Prostate gland (tissue), 2 donors: ENCODE measurements around the gene SLC39A6. TPM values are rescaled to one million over a fixed set of nuclear protein-coding genes. Genes with fewer than 3 reads are reported as not detected.

Experiments used
- DNase-seq: peaks from one replicate; pipeline ENCODE4 v3.0.0-alpha.2; 2019; ENCODE audit warnings: low spot score
- H3K27ac ChIP-seq, 2 donors: fragments of 200-600 bp; sonication (generic); 2 replicates each; pipeline ENCODE4 v1.5.1; 2017 to 2019
- H3K27me3 ChIP-seq: fragments of 200-600 bp; sonication (generic); replicated peaks from 2 replicates; pipeline ENCODE4 v1.5.1; 2019; ENCODE audit not compliant: insufficient read depth
- H3K36me3 ChIP-seq, 2 donors: fragments of 200-600 bp; sonication (generic); 1 replicate in 1 of 2; 2 replicates in 1 of 2; pipeline versions ENCODE4 v1.5.1 to v1.8.1; 2017 to 2019
- H3K4me1 ChIP-seq: fragments of 200-600 bp; sonication (generic); replicated peaks from 2 replicates; pipeline ENCODE4 v1.5.1; 2019
- H3K4me3 ChIP-seq, 2 donors: fragments of 200-600 bp; sonication (generic); 2 replicates each; pipeline ENCODE4 v1.5.1; 2017 to 2019
- H3K9me3 ChIP-seq: fragments of 200-600 bp; sonication (generic); 2 replicates; pipeline ENCODE4 v1.5.1; 2017
- POLR2A ChIP-seq: fragments of 450-650 bp; IDR thresholded peaks from one replicate; pipeline ENCODE4 v1.6.1; 2016; ENCODE audit warnings: antibody characterized with exemption, mild to moderate bottlenecking
- POLR2AphosphoS5 ChIP-seq: sonication (generic); formaldehyde crosslinking; IDR thresholded peaks from one replicate; pipeline ENCODE4 v1.6.1; 2017; ENCODE audit warnings: antibody characterized with exemption
- WGBS: methylation state at CpG from one replicate; pipeline ENCODE4 v1.1.5; 2018; 5-methylcytosine and 5-hydroxymethylcytosine counted together
- intact Hi-C: fragments of 100-400 bp; cut with DNase I; formaldehyde crosslinking; loops from one replicate; pipeline ENCODE4 v1.14.2; 2022
- total RNA-seq, 2 donors: library from RNA; depleted of rRNA; stranded (reverse); fragments of >200 nt; gene quantifications; one replicate each; pipeline ENCODE4 v1.1.0, GENCODE V29; 2016
- TF ChIP-seq, protein P1 (sequence below), 4 experiments: fragments of 200-600 bp in 2 of 4; fragments of 450-650 bp in 2 of 4; sonication (generic) in 2 of 4; IDR thresholded peaks; 1 replicate in 3 of 4; 2 replicates in 1 of 4; pipeline ENCODE4 v1.5.1; 2016 to 2019; ENCODE audit warnings: antibody characterized with exemption in 4 of 4, mild to moderate bottlenecking in 2 of 4, moderate library complexity in 2 of 4

Gene SLC39A6
- total RNA-seq, 2 donors from 2014 or later = 112 to 379 TPM

DNA sequence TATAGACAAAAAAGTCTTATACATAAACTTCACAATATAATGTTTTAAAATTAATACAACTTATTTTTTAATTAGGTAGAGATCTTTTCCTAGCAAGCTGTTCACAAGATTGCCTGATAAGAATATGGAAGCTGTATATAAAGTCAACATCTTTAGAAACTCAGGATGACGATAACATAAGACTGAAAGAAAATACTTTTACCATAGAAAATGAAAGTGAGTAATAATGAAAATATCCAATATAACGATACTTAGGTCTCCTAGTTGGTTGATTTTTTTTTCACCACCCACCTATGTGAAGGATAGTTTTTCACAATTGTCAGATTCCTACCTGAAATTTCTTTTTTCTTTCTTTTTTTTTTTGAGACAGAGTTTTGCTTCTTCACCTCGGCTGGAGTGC, 13.6 kb upstream of the SLC39A6 start:
- Histone ChIP-seq H3K27ac (no peak overlapping the region), H3K4me1 (no peaks in the 10 kb centered on the region), H3K9me3 (no peaks in the 10 kb centered on the region), H3K4me3 (no peak overlapping the region), H3K27me3 (no peaks in the 10 kb centered on the region), H3K36me3 (peaks cover 0 to 15% of the 10 kb centered on the region in 2 donors)
- WGBS = 92% methylated on average over 3 of the region's 3 CpGs
- intact Hi-C loops = no loop called here
- no peak for DNase-seq
- no peak for TF ChIP-seq POLR2AphosphoS5
- no peak for TF ChIP-seq POLR2A
- TF ChIP-seq, protein P1, sequence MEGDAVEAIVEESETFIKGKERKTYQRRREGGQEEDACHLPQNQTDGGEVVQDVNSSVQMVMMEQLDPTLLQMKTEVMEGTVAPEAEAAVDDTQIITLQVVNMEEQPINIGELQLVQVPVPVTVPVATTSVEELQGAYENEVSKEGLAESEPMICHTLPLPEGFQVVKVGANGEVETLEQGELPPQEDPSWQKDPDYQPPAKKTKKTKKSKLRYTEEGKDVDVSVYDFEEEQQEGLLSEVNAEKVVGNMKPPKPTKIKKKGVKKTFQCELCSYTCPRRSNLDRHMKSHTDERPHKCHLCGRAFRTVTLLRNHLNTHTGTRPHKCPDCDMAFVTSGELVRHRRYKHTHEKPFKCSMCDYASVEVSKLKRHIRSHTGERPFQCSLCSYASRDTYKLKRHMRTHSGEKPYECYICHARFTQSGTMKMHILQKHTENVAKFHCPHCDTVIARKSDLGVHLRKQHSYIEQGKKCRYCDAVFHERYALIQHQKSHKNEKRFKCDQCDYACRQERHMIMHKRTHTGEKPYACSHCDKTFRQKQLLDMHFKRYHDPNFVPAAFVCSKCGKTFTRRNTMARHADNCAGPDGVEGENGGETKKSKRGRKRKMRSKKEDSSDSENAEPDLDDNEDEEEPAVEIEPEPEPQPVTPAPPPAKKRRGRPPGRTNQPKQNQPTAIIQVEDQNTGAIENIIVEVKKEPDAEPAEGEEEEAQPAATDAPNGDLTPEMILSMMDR (IDR thresholded peaks at IDR 0.05) = no peak

DNA sequence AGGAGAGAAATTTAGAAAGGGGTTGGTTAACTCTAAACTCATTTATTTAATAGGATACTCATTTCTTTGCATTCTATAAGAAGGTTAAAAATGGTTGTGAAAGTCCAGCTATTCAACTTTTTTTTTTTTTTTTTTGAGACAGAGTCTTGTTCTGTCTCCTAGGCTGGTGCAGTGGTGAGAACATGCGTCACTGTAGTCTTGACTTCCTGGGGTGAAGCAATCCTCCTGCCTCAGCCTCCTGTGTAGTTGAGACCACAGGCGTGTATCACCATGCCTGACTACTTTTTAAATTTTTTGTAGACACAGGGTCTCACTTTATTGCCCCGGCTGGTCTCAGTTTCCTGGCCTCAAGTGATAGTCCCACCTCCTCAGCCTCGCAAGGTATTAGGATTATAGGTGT, 12.4 kb upstream of the SLC39A6 start:
- Histone ChIP-seq H3K9me3 (no peaks in the 10 kb centered on the region), H3K4me1 (no peaks in the 10 kb centered on the region), H3K27ac (no peak overlapping the region), H3K36me3 (peaks cover 0 to 15% of the 10 kb centered on the region in 2 donors), H3K27me3 (no peaks in the 10 kb centered on the region), H3K4me3 (no peak overlapping the region)
- no peak for DNase-seq
- no peak for TF ChIP-seq POLR2A
- TF ChIP-seq, protein P1 (IDR thresholded peaks at IDR 0.05) = no peak
- no peak for TF ChIP-seq POLR2AphosphoS5
- 92% methylated on average over 4 of the region's 4 CpGs for WGBS
- intact Hi-C loops = no loop called here

DNA sequence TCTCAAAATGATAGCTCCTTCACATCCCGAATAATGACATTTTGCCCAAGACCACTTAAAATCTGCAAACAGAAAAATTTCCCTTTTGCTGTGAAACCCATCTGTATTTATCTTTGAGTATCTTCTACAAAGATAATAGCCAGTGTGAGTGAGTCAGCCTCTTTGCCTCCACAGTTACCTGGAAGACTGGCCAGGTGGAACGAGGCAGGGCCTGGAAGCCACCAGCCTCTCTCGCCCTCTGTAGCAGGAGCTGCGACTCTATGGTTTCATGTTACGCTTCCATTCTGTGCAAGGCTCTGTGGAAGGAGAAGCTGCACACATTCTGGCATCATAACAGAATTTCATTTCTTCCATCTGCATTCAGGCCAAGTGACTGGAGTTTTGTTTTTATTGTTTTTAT, 10.1 kb upstream of the SLC39A6 start:
- no peaks in the 10 kb centered on the region for H3K36me3 ChIP-seq
- no peaks in the 10 kb centered on the region for H3K4me1 ChIP-seq
- no peak overlapping the region for H3K4me3 ChIP-seq
- 64% methylated on average over 5 of the region's 5 CpGs for WGBS
- no peaks in the 10 kb centered on the region for H3K9me3 ChIP-seq
- intact Hi-C loops = no loop called here
- no peak for DNase-seq
- no peaks in the 10 kb centered on the region for H3K27me3 ChIP-seq
- no peak overlapping the region for H3K27ac ChIP-seq
- TF ChIP-seq, protein P1 (IDR thresholded peaks at IDR 0.05) = no peak
- TF ChIP-seq POLR2A = no peak
- TF ChIP-seq POLR2AphosphoS5 = no peak

DNA sequence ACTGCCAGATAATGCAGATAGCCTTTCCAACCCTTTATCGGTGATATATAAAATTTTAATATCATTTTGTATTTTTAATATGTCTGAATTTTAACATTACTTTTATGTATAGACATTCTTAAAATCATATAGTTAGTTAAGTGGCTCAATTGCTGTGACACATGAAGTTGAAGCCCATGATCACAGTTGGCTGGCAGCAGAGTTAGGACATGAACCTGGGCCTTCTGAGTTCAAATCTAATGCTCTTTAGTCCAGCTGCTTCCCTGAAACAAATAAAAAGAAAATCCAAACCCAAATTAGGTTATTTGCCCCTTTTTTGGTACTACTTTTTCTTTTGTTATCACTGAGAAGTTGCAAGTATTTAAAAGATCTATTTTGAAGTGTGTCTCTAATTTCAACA, 6.1 kb upstream of the SLC39A6 start:
- H3K9me3 ChIP-seq = no peaks in the 10 kb centered on the region
- H3K36me3 ChIP-seq = no peaks in the 10 kb centered on the region
- H3K4me1 ChIP-seq = no peaks in the 10 kb centered on the region
- no peak overlapping the region for H3K4me3 ChIP-seq
- H3K27ac ChIP-seq = no peak overlapping the region
- DNase-seq = no peak
- TF ChIP-seq, protein P1 (IDR thresholded peaks at IDR 0.05) = no peak
- TF ChIP-seq POLR2AphosphoS5 = no peak
- no peak for TF ChIP-seq POLR2A
- WGBS = 96% methylated on average over 1 of the region's 1 CpG
- intact Hi-C loops = no loop called here
- no peaks in the 10 kb centered on the region for H3K27me3 ChIP-seq

DNA sequence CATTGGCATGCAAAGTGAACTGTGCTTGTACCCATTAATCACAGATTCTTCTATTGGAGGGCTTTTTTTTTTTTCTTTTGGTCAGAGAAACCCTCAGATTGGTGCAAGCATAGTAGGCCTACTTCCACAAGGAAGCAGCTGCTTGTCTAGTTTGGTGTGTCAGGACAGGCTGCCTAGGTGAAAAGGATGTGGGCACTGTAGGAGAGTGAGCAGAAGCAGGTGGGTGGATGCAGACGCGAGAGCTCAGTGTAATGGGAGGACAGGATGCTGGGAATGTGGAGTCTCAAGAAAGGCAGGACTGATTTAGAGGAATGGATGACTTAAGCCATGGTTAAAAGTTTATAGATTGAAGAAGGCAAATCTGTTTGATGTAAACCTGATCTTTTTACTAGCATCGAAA, 3.6 kb upstream of the SLC39A6 start:
- no peak for DNase-seq
- Histone ChIP-seq H3K27ac (no peak overlapping the region), H3K27me3 (no peaks in the 10 kb centered on the region), H3K9me3 (no peaks in the 10 kb centered on the region), H3K36me3 (no peaks in the 10 kb centered on the region), H3K4me1 (no peaks in the 10 kb centered on the region), H3K4me3 (no peak overlapping the region)
- 94% methylated on average over 3 of the region's 3 CpGs for WGBS
- intact Hi-C loops = no loop called here
- TF ChIP-seq POLR2A (no peak), POLR2AphosphoS5 (no peak)
- TF ChIP-seq, protein P1 (IDR thresholded peaks at IDR 0.05) = no peak
